GM23338 (cell line): Measurements from ENCODE around the gene TRIM72. TPM values are rescaled to one million over a fixed set of nuclear protein-coding genes. Genes with fewer than 3 reads are reported as not detected.
"Not testable (repeated sequence)": the region's sequence is repeated elsewhere in the genome, so short reads cannot be mapped to it uniquely, and the experiment has no call there.

Experiments used
- ATAC-seq: fragments of 200-7000 bp; cut with Tn5 transposase; 3 replicates; pipeline ENCODE4 v1.9.1; 2020
- DNase-seq: peaks from one replicate; pipeline ENCODE4 v3.0.0-alpha.2; 2015; ENCODE audit warnings: low spot score
- H2AFZ ChIP-seq: fragments of 200-600 bp; sonication (generic); 2 replicates; pipeline ENCODE4 v1.8.0; 2016; ENCODE audit warnings: antibody characterized with exemption, mild to moderate bottlenecking, moderate library complexity
- H3F3A ChIP-seq: fragments of 200-600 bp; sonication (generic); replicated peaks from 2 replicates; pipeline ENCODE4 v1.8.0; 2017; ENCODE audit warnings: antibody characterized with exemption, mixed run types, low read depth
- H3K27ac ChIP-seq: fragments of 200-600 bp; sonication (generic); 2 replicates; pipeline ENCODE4 v1.6.1; 2016; ENCODE audit warnings: low read depth
- H3K27me3 ChIP-seq: fragments of 200-600 bp; sonication (generic); 2 replicates; pipeline ENCODE4 v1.8.0; 2016; ENCODE audit warnings: mild to moderate bottlenecking, mixed run types, moderate library complexity; ENCODE audit not compliant: insufficient read depth
- H3K36me3 ChIP-seq: fragments of 200-600 bp; sonication (generic); 2 replicates; pipeline ENCODE4 v1.8.0; 2016; ENCODE audit warnings: mild to moderate bottlenecking; ENCODE audit not compliant: insufficient read depth
- H3K4me1 ChIP-seq: fragments of 200-600 bp; sonication (generic); 2 replicates; pipeline ENCODE4 v1.8.0; 2016; ENCODE audit warnings: mild to moderate bottlenecking, moderate library complexity; ENCODE audit not compliant: insufficient read depth
- H3K4me2 ChIP-seq: fragments of 200-600 bp; sonication (generic); 2 replicates; pipeline ENCODE4 v1.7.1; 2017; ENCODE audit warnings: mixed run types
- H3K4me3 ChIP-seq: fragments of 200-600 bp; sonication (generic); 2 replicates; pipeline ENCODE4 v1.6.1; 2016; ENCODE audit warnings: mixed run types
- H3K79me2 ChIP-seq: fragments of 200-600 bp; sonication (generic); replicated peaks from 2 replicates; pipeline ENCODE4 v1.8.0; 2017; ENCODE audit warnings: mild to moderate bottlenecking; ENCODE audit not compliant: insufficient read depth
- H3K9me2 ChIP-seq: fragments of 200-600 bp; sonication (generic); 2 replicates; pipeline ENCODE4 v1.8.0; 2017; ENCODE audit not compliant: insufficient read depth
- H4K20me1 ChIP-seq: fragments of 200-600 bp; sonication (generic); replicated peaks from 2 replicates; pipeline ENCODE4 v1.8.0; 2017; ENCODE audit warnings: mild to moderate bottlenecking; ENCODE audit not compliant: insufficient read depth
- H3K27ac Mint-ChIP-seq: 2 replicates; pipeline ENCODE4 v1.8.0; 2020; ENCODE audit warnings: inconsistent platforms, mild to moderate bottlenecking, moderate library complexity, mixed read lengths
- H3K27me3 Mint-ChIP-seq: 3 replicates; pipeline ENCODE4 v1.8.0; 2022; ENCODE audit warnings: low read depth, mild to moderate bottlenecking, moderate library complexity, mixed read lengths, inconsistent platforms; ENCODE audit not compliant: insufficient read depth, poor library complexity
- H3K36me3 Mint-ChIP-seq: 3 replicates; pipeline ENCODE4 v1.8.0; 2021; ENCODE audit warnings: low read depth, mild to moderate bottlenecking, inconsistent platforms, moderate library complexity, mixed read lengths
- H3K4me1 Mint-ChIP-seq: 3 replicates; pipeline ENCODE4 v1.8.0; 2020; ENCODE audit warnings: mild to moderate bottlenecking, inconsistent platforms, mixed read lengths
- H3K4me3 Mint-ChIP-seq: 3 replicates; pipeline ENCODE4 v1.8.0; 2021; ENCODE audit warnings: moderate library complexity, mild to moderate bottlenecking, inconsistent platforms, mixed read lengths
- H3K9me3 Mint-ChIP-seq: 3 replicates; pipeline ENCODE4 v1.8.0; 2020; ENCODE audit warnings: moderate library complexity, mild to moderate bottlenecking, inconsistent platforms, mixed read lengths
- CREB1 ChIP-seq: fragments of 250-450 bp; sonication (Bioruptor Pico); IDR thresholded peaks from 2 replicates; pipeline ENCODE4 v1.5.0; 2020; ENCODE audit warnings: low read depth, mild to moderate bottlenecking, moderate library complexity
- CTCF ChIP-seq, 2 experiments: fragments of 200-600 bp in 1 of 2; sonication (generic) in 1 of 2; conservative IDR thresholded peaks; 2 replicates each; pipeline versions ENCODE4 v1.5.1 to v1.6.1; 2016 to 2017; ENCODE audit warnings: antibody characterized with exemption in 2 of 2, low read depth in 2 of 2, mild to moderate bottlenecking in 2 of 2, moderate library complexity in 1 of 2
- ETS1 ChIP-seq: IDR thresholded peaks from 2 replicates; pipeline ENCODE4 v1.6.1; 2016; ENCODE audit warnings: antibody characterized with exemption
- JUNB ChIP-seq: IDR thresholded peaks from one replicate; pipeline ENCODE4 v1.6.1; 2016; ENCODE audit warnings: antibody characterized with exemption; ENCODE audit not compliant: unreplicated experiment
- NANOG ChIP-seq: IDR thresholded peaks from 2 replicates; pipeline ENCODE4 v1.6.1; 2016; ENCODE audit warnings: antibody characterized with exemption, borderline replicate concordance
- POLR2AphosphoS5 ChIP-seq: IDR thresholded peaks from 2 replicates; pipeline ENCODE4 v1.6.1; 2016; ENCODE audit warnings: antibody characterized with exemption, low read depth
- REST ChIP-seq: IDR thresholded peaks from one replicate; pipeline ENCODE4 v1.6.1; 2018; ENCODE audit warnings: antibody characterized with exemption; ENCODE audit not compliant: unreplicated experiment
- STAT1 ChIP-seq: IDR thresholded peaks from one replicate; pipeline ENCODE4 v1.6.1; 2016; ENCODE audit warnings: antibody characterized with exemption; ENCODE audit not compliant: unreplicated experiment
- polyA plus RNA-seq: library from polyadenylated mRNA; unstranded; fragments of >200 nt; fragmentation: Nextera tagmentation; extraction: Ambion mirVana; gene quantifications from 2 replicates; pipeline ENCODE4 v1.2.1, GENCODE V29; 2016
- total RNA-seq: library from RNA; depleted of rRNA; stranded (reverse); fragments of >200 nt; shearing (Covaris generic); gene quantifications from 2 replicates; pipeline ENCODE4 v1.2.3, GENCODE V29; 2014

The TRIM72 gene
- total and polyA plus RNA-seq, 2 experiments from 2014 or later: 0.81 to 1.3 TPM

GRCh38 chr16:31199430-31200041, 14.4 kb upstream of the TRIM72 start (continued):
- TF ChIP-seq REST (no peak), STAT1 (no peak), POLR2AphosphoS5 (no peak), JUNB (no peak), CREB1 (CRISPR knock-in tag) (no peak), NANOG (no peak), ETS1 (no peak), CTCF (conservative IDR thresholded peaks at IDR 0.05; ENCODE audit: low read depth in 2 of 2) (no peak)

- H3K27ac Mint-ChIP-seq, H3K9me3 Mint-ChIP-seq, H3K27ac ChIP-seq, ATAC-seq, H3K9me2 ChIP-seq, H2AFZ ChIP-seq, H3K4me2 ChIP-seq, H3K4me3 ChIP-seq, DNase-seq, H3K79me2 ChIP-seq, H3K4me3 Mint-ChIP-seq: not testable (repeated sequence)
- Histone ChIP-seq H3K4me1 (peaks cover 16% of the 10 kb centered on the region), H4K20me1 (peaks cover 53% of the 10 kb centered on the region), H3K36me3 (peaks cover 15% of the 10 kb centered on the region), H3F3A (peaks cover 59% of the 10 kb centered on the region), H3K27me3 (peaks cover 11% of the 10 kb centered on the region)
- H3K4me1 Mint-ChIP-seq: peaks cover 15% of the 10 kb centered on the region
- peaks cover 47% of the 10 kb centered on the region for H3K36me3 Mint-ChIP-seq
- peaks cover 27% of the 10 kb centered on the region for H3K27me3 Mint-ChIP-seq
These were observed 13.8 kb upstream of the TRIM72 start for GRCh38 chr16:31200111-31200510.
